H1 (cell line): ENCODE results near the gene SHLD1. TPM values are rescaled to one million over a fixed set of nuclear protein-coding genes. Genes with fewer than 3 reads are reported as not detected.

Source experiments
- CTCF ChIA-PET: fragments of 300-600 bp; sonication (Branson Sonifier 250); formaldehyde crosslinking; loops from one replicate; lab custom pipeline; 2021; ENCODE audit not compliant: partially characterized antibody; lab: Charles Lee
- POLR2A ChIA-PET: fragments of 300-600 bp; sonication (Branson Sonifier 250); formaldehyde crosslinking; loops from one replicate; lab custom pipeline; 2021; ENCODE audit warnings: inconsistent platforms; ENCODE audit not compliant: partially characterized antibody; lab: Charles Lee
- DNase-seq, 2 experiments: peaks; one replicate each; pipeline versions ENCODE4 v3.0.0 to v3.0.0-alpha.2; 2010 to 2022; ENCODE audit warnings: low spot score in 2 of 2, low read depth in 1 of 2, mixed read lengths in 1 of 2
- FAIRE-seq: peaks from 2 replicates; lab custom pipeline; 2011; peaks lifted over from hg19 to GRCh38; lab: Jason Lieb, UNC
- H2AFZ ChIP-seq: 2 replicates; pipeline ENCODE4 v1.8.1; 2012; ENCODE audit warnings: low read length, inconsistent platforms
- H2AK5ac ChIP-seq: 2 replicates; pipeline ENCODE4 v1.6.1; 2013; ENCODE audit warnings: low read depth, low read length
- H2BK120ac ChIP-seq: replicated peaks from 2 replicates; pipeline ENCODE3; 2013; ENCODE audit warnings: low read depth, low read length, inconsistent platforms
- H2BK12ac ChIP-seq: 2 replicates; pipeline ENCODE4 v1.6.1; 2013; ENCODE audit warnings: low read depth, low read length
- H2BK15ac ChIP-seq: 2 replicates; pipeline ENCODE4 v1.6.1; 2013; ENCODE audit warnings: low read length
- H2BK20ac ChIP-seq: 2 replicates; pipeline ENCODE4 v1.6.1; 2013; ENCODE audit warnings: low read length
- H2BK5ac ChIP-seq: 2 replicates; pipeline ENCODE4 v1.6.1; 2013; ENCODE audit warnings: low read depth, low read length
- H3K14ac ChIP-seq: 2 replicates; pipeline ENCODE4 v1.6.1; 2013; ENCODE audit warnings: inconsistent platforms; ENCODE audit not compliant: insufficient read length
- H3K18ac ChIP-seq: 2 replicates; pipeline ENCODE4 v1.6.1; 2013; ENCODE audit warnings: low read length; ENCODE audit errors: extremely low read depth
- H3K23ac ChIP-seq: 2 replicates; pipeline ENCODE4 v1.6.1; 2013; ENCODE audit warnings: inconsistent platforms; ENCODE audit not compliant: insufficient read length
- H3K23me2 ChIP-seq: 2 replicates; pipeline ENCODE4 v1.6.1; 2013; ENCODE audit warnings: low read depth, low read length
- H3K27ac ChIP-seq: 2 replicates; pipeline ENCODE4 v1.6.1; 2011; ENCODE audit warnings: low read depth, low read length, inconsistent platforms
- H3K27me3 ChIP-seq, 4 experiments: replicated peaks in 1 of 4; 1 replicate in 1 of 4; 2 replicates in 3 of 4; pipeline versions ENCODE4 v1.6.1 to v1.8.1; 2011 to 2013; ENCODE audit warnings: low read length in 3 of 4, mild to moderate bottlenecking in 3 of 4, inconsistent platforms in 2 of 4, mixed read lengths in 2 of 4, moderate library complexity in 1 of 4; ENCODE audit not compliant: control insufficient read depth in 3 of 4, insufficient read depth in 3 of 4; ENCODE audit errors: extremely low read depth in 1 of 4
- H3K36me3 ChIP-seq, 4 experiments: 2 replicates each; pipeline versions ENCODE4 v1.6.1 to v1.8.1; 2011 to 2013; ENCODE audit warnings: mild to moderate bottlenecking in 4 of 4, low read length in 3 of 4, moderate library complexity in 2 of 4, control low read depth in 1 of 4, inconsistent platforms in 1 of 4; ENCODE audit not compliant: insufficient read depth in 4 of 4, control insufficient read depth in 2 of 4
- H3K4ac ChIP-seq: replicated peaks from 2 replicates; pipeline ENCODE3; 2013; ENCODE audit warnings: low read length, low read depth, mixed read lengths, inconsistent platforms; ENCODE audit not compliant: insufficient read length
- H3K4me1 ChIP-seq, 4 experiments: replicated peaks in 1 of 4; 1 replicate in 1 of 4; 2 replicates in 3 of 4; pipeline versions ENCODE4 v1.6.1 to v1.8.1; 2011 to 2013; ENCODE audit warnings: low read length in 3 of 4, inconsistent platforms in 2 of 4, mixed read lengths in 1 of 4; ENCODE audit not compliant: insufficient read depth in 4 of 4, control insufficient read depth in 3 of 4
- H3K4me2 ChIP-seq, 2 experiments: 2 replicates each; pipeline versions ENCODE4 v1.6.1 to v1.8.1; 2011 to 2013; ENCODE audit warnings: low read depth in 2 of 2, low read length in 2 of 2, control low read depth in 1 of 2, inconsistent platforms in 1 of 2, mild to moderate bottlenecking in 1 of 2; ENCODE audit not compliant: insufficient read depth in 1 of 2
- H3K4me3 ChIP-seq, 4 experiments: fragments of 200-600, 300-600 bp in 1 of 4; sonication (generic), shearing (Covaris generic), sonication (Bioruptor Twin) in 1 of 4; 2 replicates each; pipeline versions ENCODE4 v1.5.1 to v1.8.1; 2011 to 2016; ENCODE audit warnings: low read length in 4 of 4, low read depth in 3 of 4, control low read depth in 2 of 4, inconsistent platforms in 2 of 4, mild to moderate bottlenecking in 2 of 4, mixed read lengths in 1 of 4, moderate library complexity in 1 of 4; ENCODE audit not compliant: insufficient read depth in 2 of 4; ENCODE audit errors: extremely low read depth in 1 of 4
- H3K56ac ChIP-seq: replicated peaks from 2 replicates; pipeline ENCODE3; 2013; ENCODE audit warnings: low read depth, mild to moderate bottlenecking, mixed read lengths, low read length, inconsistent platforms; ENCODE audit not compliant: insufficient read length
- H3K79me1 ChIP-seq: 2 replicates; pipeline ENCODE4 v1.6.1; 2013; ENCODE audit warnings: low read depth, low read length, control low read depth
- H3K79me2 ChIP-seq, 2 experiments: 2 replicates each; pipeline versions ENCODE4 v1.6.1 to v1.8.1; 2012 to 2013; ENCODE audit warnings: low read length in 2 of 2, mild to moderate bottlenecking in 2 of 2, inconsistent platforms in 1 of 2; ENCODE audit not compliant: insufficient read depth in 2 of 2, control insufficient read depth in 1 of 2
- H3K9ac ChIP-seq, 4 experiments: replicated peaks in 1 of 4; 1 replicate in 1 of 4; 2 replicates in 3 of 4; pipeline versions ENCODE4 v1.6.1 to v1.8.1; 2011 to 2013; ENCODE audit warnings: low read depth in 3 of 4, low read length in 3 of 4, control low read depth in 2 of 4, mild to moderate bottlenecking in 2 of 4, moderate library complexity in 2 of 4, inconsistent platforms in 1 of 4; ENCODE audit errors: extremely low read depth in 1 of 4
- H3K9me3 ChIP-seq, 2 experiments: 2 replicates each; pipeline versions ENCODE4 v1.6.1 to v1.8.1; 2012 to 2013; ENCODE audit warnings: mild to moderate bottlenecking in 2 of 2, moderate library complexity in 2 of 2, control low read depth in 1 of 2, inconsistent platforms in 1 of 2, low read depth in 1 of 2, low read length in 1 of 2, mixed read lengths in 1 of 2; ENCODE audit not compliant: insufficient read depth in 2 of 2
- H4K20me1 ChIP-seq, 2 experiments: replicated peaks in 1 of 2; 2 replicates each; pipeline versions ENCODE3 to v1.8.1; 2011 to 2013; ENCODE audit warnings: inconsistent platforms in 2 of 2, low read length in 2 of 2, mild to moderate bottlenecking in 1 of 2; ENCODE audit not compliant: insufficient read depth in 2 of 2, control insufficient read depth in 1 of 2
- H4K5ac ChIP-seq: 2 replicates; pipeline ENCODE4 v1.6.1; 2013; ENCODE audit warnings: low read length, low read depth, mixed read lengths, inconsistent platforms; ENCODE audit not compliant: insufficient read length
- H4K8ac ChIP-seq: 2 replicates; pipeline ENCODE4 v1.8.0; 2013; ENCODE audit warnings: mild to moderate bottlenecking, moderate library complexity, low read length, inconsistent platforms; ENCODE audit not compliant: insufficient read depth; ENCODE audit errors: extremely low read depth
- H4K91ac ChIP-seq: replicated peaks from 2 replicates; pipeline ENCODE3; 2013; ENCODE audit warnings: low read length, mixed read lengths, inconsistent platforms; ENCODE audit not compliant: insufficient read length
- ASH2L ChIP-seq: fragments of 200-600, 300-600 bp; sonication (generic); IDR thresholded peaks from one replicate; pipeline ENCODE4 v1.7.1; 2017; ENCODE audit warnings: low read length
- BRCA1 ChIP-seq: IDR thresholded peaks from 2 replicates; pipeline ENCODE4 v1.6.1; 2012; ENCODE audit warnings: low read depth, low read length, improper control_type of control experiment
- CBX8 ChIP-seq: fragments of 300-800, 300-1000 bp; sonication (generic); IDR thresholded peaks from 2 replicates; pipeline ENCODE4 v1.7.1; 2016; ENCODE audit warnings: low read depth, low read length, borderline replicate concordance
- CHD2 ChIP-seq: IDR thresholded peaks from 2 replicates; pipeline ENCODE4 v1.6.1; 2012; ENCODE audit warnings: low read length, improper control_type of control experiment
- TAF1 ChIP-seq: IDR thresholded peaks from 2 replicates; pipeline ENCODE4 v1.6.1; 2011; ENCODE audit warnings: mild to moderate bottlenecking, low read depth, low read length
- WGBS, 2 experiments: shearing (Covaris generic) in 1 of 2; methylation state at CpG; one replicate each; pipeline versions ENCODE4 v1.1.6 to v1.1.7; 2013 to 2015; ENCODE audit warnings: low lambda C conversion rate in 2 of 2, mixed read lengths in 2 of 2, inconsistent platforms in 1 of 2, low coverage in 1 of 2, missing lambda C conversion rate in 1 of 2; ENCODE audit not compliant: insufficient replicate concordance in 2 of 2, insufficient coverage in 1 of 2, insufficient read length in 1 of 2; ENCODE audit errors: extremely low coverage in 1 of 2, missing lambda C conversion rate in 1 of 2; 5-methylcytosine and 5-hydroxymethylcytosine counted together
- polyA plus RNA-seq, 7 experiments: library from polyadenylated mRNA; depleted of rRNA in 3 of 7; stranded (reverse) in 5 of 7; unstranded in 2 of 7; fragments of >200 nt in 5 of 7; fragments of 200-250 nt in 2 of 7; gene quantifications; 1 replicate in 5 of 7; 2 replicates in 1 of 7; 4 replicates in 1 of 7; pipeline versions ENCODE4 v1.2.1 to v1.2.3, GENCODE V29; 2011 to 2013; ENCODE audit warnings: missing spikeins in 2 of 7, mixed read lengths in 2 of 7
- total RNA-seq: library from RNA; stranded (reverse); fragmentation: NEBNext Ultra II Directional; extraction: Animal tissue kit (Norgen Biotek cat#: 25700); gene quantifications from 2 replicates; pipeline ENCODE4 v1.2.1, GENCODE V29; 2021

The SHLD1 gene
- total and polyA plus RNA-seq, 2 of the 8 experiments (the other 6 are each of a cell fraction or from before 2014, with no cell fraction given) = 4.2 to 6.5 TPM

DNA sequence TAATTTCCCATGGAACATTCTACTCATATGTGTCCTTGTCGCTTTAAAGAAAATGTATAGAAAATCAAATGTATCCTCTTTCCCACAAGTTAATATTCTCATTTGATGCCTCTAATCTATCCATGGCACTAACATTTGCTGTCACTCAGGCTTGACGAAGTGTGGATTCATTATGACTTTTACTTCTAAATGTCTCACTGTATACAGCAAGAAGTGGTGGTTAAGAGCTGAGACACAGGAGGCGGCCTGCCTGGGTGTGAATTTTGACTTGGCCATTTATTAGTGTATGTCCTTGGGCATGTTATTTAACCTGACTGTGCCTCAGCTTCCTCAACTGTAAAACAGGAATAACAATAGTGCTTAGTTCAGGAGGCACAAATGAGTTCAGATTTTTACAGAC lies 130.1 kb downstream of the SHLD1 start:
- Histone ChIP-seq H2BK5ac (no peak overlapping the region), H2BK120ac (no peak overlapping the region), H3K27me3 (no peaks in the 10 kb centered on the region), H3K23me2 (no peaks in the 10 kb centered on the region; the same call in 1 of the 2 replicates), H4K5ac (no peak overlapping the region), H2BK15ac (no peak overlapping the region), H3K27ac (no peak overlapping the region), H2AFZ (no peak overlapping the region), H3K9me3 (no peaks in the 10 kb centered on the region), H4K20me1 (no peaks in the 10 kb centered on the region), H3K4me1 (peaks cover 0 to 7% (median 4%) of the 10 kb centered on the region in 4 experiments; a peak in 4 of 7 replicates), H2BK12ac (no peak overlapping the region), H3K79me2 (no peaks in the 10 kb centered on the region), H3K4me3 (no peak overlapping the region), H3K23ac (no peak overlapping the region), H3K36me3 (no peaks in the 10 kb centered on the region), H4K91ac (no peak overlapping the region), H2AK5ac (no peak overlapping the region), H4K8ac (no peak overlapping the region), H3K18ac (no peak overlapping the region), H2BK20ac (no peak overlapping the region), H3K4me2 (no peak overlapping the region), H3K14ac (no peak overlapping the region), H3K9ac (no peak overlapping the region), H3K4ac (no peak overlapping the region), H3K79me1 (no peaks in the 10 kb centered on the region), H3K56ac (no peak overlapping the region)
- no peak for TF ChIP-seq ASH2L
- TF ChIP-seq TAF1 = no peak
- TF ChIP-seq CBX8 = no peak
- no peak for TF ChIP-seq CHD2
- TF ChIP-seq BRCA1 = no peak
- WGBS, 2 experiments = 97% methylated on average over 3 of the region's 3 CpGs; no CpG with 5 or more reads in 1 of the 2 experiments
- CTCF ChIA-PET = no interaction called here
- DNase-seq (no peak), FAIRE-seq (no peak)
- POLR2A ChIA-PET = no interaction called here
